ENCODE data around the gene ZFAND3. TPM values are rescaled to one million over a fixed set of nuclear protein-coding genes. Genes with fewer than 3 reads are reported as not detected.

The ZFAND3 gene
- total RNA-seq: 21.2 TPM

- DNase-seq (ENCODE audit: low spot score in 2 of 2): peak; percentile 88 to 94
- FAIRE-seq: no peak
Observed at GRCh38 chr6:37819177-37819801, at the start of gene ZFAND3. Gene ZFAND3 (plus strand): TSS chr6:37819727. CDS start chr6:37819946, 219 bp downstream.

GRCh38 chr6:37774028-37774680 is 45.4 kb upstream of the ZFAND3 start:
- FAIRE-seq (no peak), DNase-seq (ENCODE audit: low spot score in 2 of 2) (no peak)

- FAIRE-seq (no peak), DNase-seq (ENCODE audit: low spot score in 2 of 2) (no peak)
Observed at GRCh38 chr6:37776566-37776965, 43.0 kb upstream of the ZFAND3 start.

GRCh38 chr6:37777272-37777834 is 42.2 kb upstream of the ZFAND3 start:
- no peak for FAIRE-seq
- DNase-seq (ENCODE audit: low spot score in 2 of 2): no peak

- no peak for FAIRE-seq
- DNase-seq (ENCODE audit: low spot score in 2 of 2): no peak
Observed at GRCh38 chr6:37779111-37779800, 40.3 kb upstream of the ZFAND3 start.

- DNase-seq (ENCODE audit: low spot score in 2 of 2) (no peak), FAIRE-seq (no peak)
Observed at GRCh38 chr6:37779902-37780628, 39.5 kb upstream of the ZFAND3 start.

GRCh38 chr6:37781788-37782187 is 37.7 kb upstream of the ZFAND3 start:
- DNase-seq (ENCODE audit: low spot score in 2 of 2) (no peak), FAIRE-seq (no peak)

GRCh38 chr6:37783025-37783855 is 36.3 kb upstream of the ZFAND3 start:
- no peak for FAIRE-seq
- DNase-seq (ENCODE audit: low spot score in 2 of 2): peak in 1 of 2 donors; percentile 46

GRCh38 chr6:37783856-37784584 is 35.5 kb upstream of the ZFAND3 start:
- FAIRE-seq (no peak), DNase-seq (ENCODE audit: low spot score in 2 of 2) (peak in 1 of 2 donors; percentile 43)

- FAIRE-seq (no peak), DNase-seq (ENCODE audit: low spot score in 2 of 2) (peak in 1 of 2 donors; percentile 27)
Observed at GRCh38 chr6:37784585-37784967, 35.0 kb upstream of the ZFAND3 start.

- FAIRE-seq: no peak
- DNase-seq (ENCODE audit: low spot score in 2 of 2): no peak
Observed at GRCh38 chr6:37785002-37785662, 34.4 kb upstream of the ZFAND3 start.

GRCh38 chr6:37785663-37786270 is 33.8 kb upstream of the ZFAND3 start:
- no peak for FAIRE-seq

GRCh38 chr6:37787216-37787615 is 32.3 kb upstream of the ZFAND3 start:
- DNase-seq (ENCODE audit: low spot score in 2 of 2) (no peak), FAIRE-seq (no peak)

More at GRCh38 chr6:37785663-37786270, 33.8 kb upstream of the ZFAND3 start:
- DNase-seq (ENCODE audit: low spot score in 2 of 2): no peak

GRCh38 chr6:37788259-37788658 is 31.3 kb upstream of the ZFAND3 start:
- no peak for FAIRE-seq

GRCh38 chr6:37791156-37791919 is 28.2 kb upstream of the ZFAND3 start:
- peak; percentile 81 to 91 for DNase-seq (ENCODE audit: low spot score in 2 of 2)
- peak; percentile 8 for FAIRE-seq

More at GRCh38 chr6:37788259-37788658, 31.3 kb upstream of the ZFAND3 start:
- DNase-seq (ENCODE audit: low spot score in 2 of 2): no peak

GRCh38 chr6:37792457-37793033 is 27.0 kb upstream of the ZFAND3 start:
- FAIRE-seq (no peak), DNase-seq (ENCODE audit: low spot score in 2 of 2) (no peak)

- DNase-seq (ENCODE audit: low spot score in 2 of 2) (no peak), FAIRE-seq (no peak)
Observed at GRCh38 chr6:37793067-37793466, 26.5 kb upstream of the ZFAND3 start.

Measured in frontal cortex (tissue), 4 donors.